ENCODE results near the gene IGFBP5.

GRCh38 chr2:216701544-216701943 is 6.2 kb upstream of the IGFBP5 start:
- TF ChIP-seq EZH2 (IDR thresholded peaks at IDR 0.05) (no peak), POLR2AphosphoS5 (IDR thresholded peaks at IDR 0.05; ENCODE audit: borderline replicate concordance, low read depth, low read length) (no peak)

Measured in SK-N-MC (cell line).